ENCODE results near the gene DGAT2L6. TPM values are rescaled to one million over a fixed set of nuclear protein-coding genes. Genes with fewer than 3 reads are reported as not detected.

Gene DGAT2L6, protein sequence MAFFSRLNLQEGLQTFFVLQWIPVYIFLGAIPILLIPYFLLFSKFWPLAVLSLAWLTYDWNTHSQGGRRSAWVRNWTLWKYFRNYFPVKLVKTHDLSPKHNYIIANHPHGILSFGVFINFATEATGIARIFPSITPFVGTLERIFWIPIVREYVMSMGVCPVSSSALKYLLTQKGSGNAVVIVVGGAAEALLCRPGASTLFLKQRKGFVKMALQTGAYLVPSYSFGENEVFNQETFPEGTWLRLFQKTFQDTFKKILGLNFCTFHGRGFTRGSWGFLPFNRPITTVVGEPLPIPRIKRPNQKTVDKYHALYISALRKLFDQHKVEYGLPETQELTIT
- total RNA-seq = not detected in 2 replicates

DNA sequence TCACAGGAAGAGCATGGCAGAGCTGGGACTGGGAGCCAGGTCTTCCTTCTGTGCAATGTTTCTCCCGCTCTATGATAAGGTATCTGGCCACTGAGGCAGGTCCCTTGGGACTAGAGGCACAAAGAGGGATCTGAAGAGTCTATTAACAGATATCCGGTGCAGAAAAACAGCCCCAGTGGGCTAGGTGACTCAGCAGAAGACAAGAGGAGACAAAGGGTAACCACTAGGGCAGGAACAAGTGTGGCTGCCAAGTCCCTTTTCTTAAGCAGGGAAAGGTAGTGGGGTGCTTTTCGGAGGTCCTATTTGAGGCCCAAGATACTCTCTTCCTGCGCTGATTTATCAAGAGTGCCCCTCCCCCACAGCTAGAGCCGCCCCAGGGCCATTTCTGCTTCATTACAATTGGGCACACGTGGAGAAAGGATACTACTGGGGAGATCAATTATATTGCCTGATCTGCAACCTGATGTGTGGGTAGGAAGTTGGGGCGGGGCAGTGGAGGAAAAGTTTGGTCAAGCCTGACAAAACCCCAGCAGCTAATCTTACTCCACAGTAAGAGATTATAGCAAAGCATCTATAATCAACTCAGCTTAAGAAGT is at the start of gene DGAT2L6:
DGAT2L6 (plus strand) TSS at position 546 of the 596 bp plus-strand sequence. CDS start 100 bp downstream, outside the sequence.

DNA sequence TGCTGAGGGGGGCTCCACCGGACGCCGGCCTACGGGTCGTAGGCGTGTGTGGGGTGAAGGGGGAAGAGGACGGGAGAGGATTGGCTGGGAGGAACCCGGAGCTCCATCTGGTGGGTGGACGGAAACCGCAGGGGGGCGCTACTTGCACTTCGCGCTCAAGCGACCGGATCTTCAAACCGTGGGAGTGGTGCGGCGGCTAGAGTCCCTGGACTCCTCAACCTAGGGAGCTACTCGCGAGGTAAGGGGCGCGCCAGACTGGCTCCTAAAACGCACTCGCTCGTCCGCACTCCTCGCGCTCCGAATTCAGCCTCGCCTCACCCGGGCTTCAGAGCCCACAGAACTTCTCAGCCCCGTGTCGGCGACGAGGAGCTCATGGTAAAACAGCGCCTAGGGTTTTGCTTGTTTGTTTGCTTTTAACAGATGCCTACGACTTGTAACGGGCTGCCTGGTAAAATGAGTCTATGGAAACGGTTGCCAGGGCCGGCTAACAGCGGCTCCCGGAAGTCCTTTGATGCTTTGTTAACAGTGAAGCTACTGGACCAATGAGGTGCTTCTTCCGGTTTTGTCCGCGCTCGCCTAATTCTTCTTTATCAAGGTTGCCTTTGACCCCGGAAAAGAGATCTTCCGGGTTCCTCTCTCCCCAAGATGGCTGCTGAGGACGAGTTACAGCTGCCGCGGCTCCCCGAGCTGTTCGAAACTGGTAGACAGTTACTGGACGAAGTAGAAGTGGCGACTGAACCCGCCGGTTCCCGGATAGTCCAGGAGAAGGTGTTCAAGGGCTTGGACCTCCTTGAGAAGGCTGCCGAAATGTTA is 43.8 kb upstream of the DGAT2L6 start, which contains the start of gene IGBP1:
IGBP1 (plus strand) TSS at position 145 of the 813 bp plus-strand sequence; CDS start at position 646, 501 bp downstream.

DNA sequence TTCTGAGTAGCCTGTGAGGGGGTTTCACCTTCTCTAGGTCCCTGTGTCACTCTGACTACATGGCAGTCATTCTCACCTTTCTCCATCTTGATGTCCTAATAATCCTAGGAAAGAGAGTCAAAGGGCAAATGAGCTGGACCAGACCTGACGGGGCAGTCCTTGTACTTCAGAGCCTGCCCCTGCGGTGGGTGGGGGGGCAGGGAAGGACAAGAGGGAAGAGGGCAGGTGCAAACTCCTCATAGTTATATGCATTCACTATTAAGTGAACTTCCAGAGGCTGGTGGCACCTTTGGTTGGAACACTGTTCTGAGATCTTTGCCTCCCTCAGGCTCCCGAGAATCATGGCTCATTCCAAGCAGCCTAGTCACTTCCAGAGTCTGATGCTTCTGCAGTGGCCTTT is 57.1 kb downstream of the DGAT2L6 start, which contains the start of gene AWAT1:
AWAT1 (plus strand) TSS at position 301 of the 400 bp plus-strand sequence; CDS start at position 342, 41 bp downstream.

Other genes starting within 250 kb of the DGAT2L6 start
- gene AWAT2, start 127.5 kb upstream of the DGAT2L6 start, total RNA-seq = not detected in 2 replicates
- not detected in 2 replicates for gene OTUD6A, start 115.0 kb upstream of the DGAT2L6 start, total RNA-seq
- gene IGBP1, start 44.0 kb upstream of the DGAT2L6 start, total RNA-seq = 29.0 and 61.9 TPM in 2 replicates
- gene AWAT1, start 57.2 kb downstream of the DGAT2L6 start, total RNA-seq = not detected in 2 replicates
- 0.13 TPM in 1 of 2 replicates, not detected in the other for gene P2RY4, start 82.7 kb downstream of the DGAT2L6 start, total RNA-seq
- not detected in 2 replicates for gene ARR3, start 90.9 kb downstream of the DGAT2L6 start, total RNA-seq
- gene RAB41, start 104.7 kb downstream of the DGAT2L6 start, total RNA-seq = not detected in 2 replicates
- 52.2 and 58.7 TPM in 2 replicates for gene PDZD11, start 112.4 kb downstream of the DGAT2L6 start, total RNA-seq
- 0.76 and 23.8 TPM in 2 replicates for gene KIF4A, start 112.6 kb downstream of the DGAT2L6 start, total RNA-seq
- gene GDPD2, start 245.8 kb downstream of the DGAT2L6 start, total RNA-seq = 0.25 TPM in 1 of 2 replicates, not detected in the other

All from mesangial cell (primary cell).